NCI-H69 (cell line): ENCODE data around the gene ZNF366.

Experiments
- DNase-seq: peaks from one replicate; lab custom pipeline; 2025; lab: John Stamatoyannopoulos, UW

ZNF366 gene

GRCh38 chr5:72465601-72466563 lies 41.3 kb downstream of the ZNF366 start:
- no peak for DNase-seq

GRCh38 chr5:72465066-72465465 lies 42.1 kb downstream of the ZNF366 start:
- no peak for DNase-seq

GRCh38 chr5:72464071-72464470 lies 43.1 kb downstream of the ZNF366 start:
- no peak for DNase-seq

GRCh38 chr5:72463449-72464052 lies 43.7 kb downstream of the ZNF366 start:
- DNase-seq = no peak

GRCh38 chr5:72460413-72460812 lies 46.8 kb downstream of the ZNF366 start:
- no peak for DNase-seq

GRCh38 chr5:72459913-72460312 lies 47.3 kb downstream of the ZNF366 start:
- DNase-seq = no peak

- no peak for DNase-seq
These were observed 48.0 kb downstream of the ZNF366 start for GRCh38 chr5:72459089-72459661.

GRCh38 chr5:72458407-72458806 lies 48.8 kb downstream of the ZNF366 start:
- no peak for DNase-seq

GRCh38 chr5:72457491-72457890 lies 49.7 kb downstream of the ZNF366 start:
- DNase-seq = no peak

- no peak for DNase-seq
These were observed 50.7 kb downstream of the ZNF366 start for GRCh38 chr5:72456391-72457074.

- no peak for DNase-seq
These were observed 51.7 kb downstream of the ZNF366 start for GRCh38 chr5:72455476-72455875.

GRCh38 chr5:72454996-72455395 lies 52.2 kb downstream of the ZNF366 start:
- no peak for DNase-seq

GRCh38 chr5:72453246-72453775 lies 53.9 kb downstream of the ZNF366 start:
- no peak for DNase-seq

- no peak for DNase-seq
These were observed 54.5 kb downstream of the ZNF366 start for GRCh38 chr5:72452515-72453245.

- DNase-seq = peak; percentile 40
These were observed 55.3 kb downstream of the ZNF366 start for GRCh38 chr5:72451741-72452505.

GRCh38 chr5:72448368-72448767 lies 58.8 kb downstream of the ZNF366 start:
- no peak for DNase-seq

GRCh38 chr5:72447751-72448150 lies 59.5 kb downstream of the ZNF366 start:
- no peak for DNase-seq

- DNase-seq = no peak
These were observed 61.2 kb downstream of the ZNF366 start for GRCh38 chr5:72445969-72446368.

- no peak for DNase-seq
These were observed 63.3 kb downstream of the ZNF366 start for GRCh38 chr5:72443883-72444282.

- DNase-seq = no peak
These were observed 65.2 kb downstream of the ZNF366 start for GRCh38 chr5:72441862-72442540.
